ENCODE data around the gene CCDC74A. TPM values are rescaled to one million over a fixed set of nuclear protein-coding genes. Genes with fewer than 3 reads are reported as not detected.

CCDC74A gene
- total and polyA plus RNA-seq, 9 of the 15 experiments (the other 6 are each of a cell fraction or from before 2014, with no cell fraction given), result 1.1 to 38.1 (median 9.6) TPM

- POLR2A ChIA-PET, result interaction anchor here (0.7 kb wide), 1 partner anchor 27 kb away, joined by 3 read pairs; no protein-coding TSS in a partner anchor
- H4K20me1 ChIP-seq (replicated peaks; ENCODE audit: control insufficient read depth, insufficient read depth, low read length), result no peaks in the 10 kb centered on the region
- no TSS peak for BruUV-seq (replicated peaks)
- intact Hi-C loops (cut with micrococcal nuclease) (no loop called here), in situ Hi-C loops (cut with MboI) (loop anchor here (5.0 to 25.0 kb wide), 2 partner anchors 1185 to 1375 kb away; partner anchors contain the start of genes CCDC74B and IMP4)
- peaks cover 31% of the 10 kb centered on the region; the same call in 1 of the 3 replicates for H3K36me3 ChIP-seq (ENCODE audit: control insufficient read depth, insufficient read depth, low read length)
- no peak overlapping the region for H3K4me3 ChIP-seq
- H3K79me2 ChIP-seq (ENCODE audit: control insufficient read depth, insufficient read depth, low read length), result no peaks in the 10 kb centered on the region
- H3K9me3 ChIP-seq (replicated peaks; ENCODE audit: control insufficient read depth, insufficient read depth, low read depth, low read length), result no peaks in the 10 kb centered on the region
- WGBS (ENCODE audit: insufficient coverage, low coverage, missing lambda C conversion rate), result 66% methylated on average over 18 of the region's 20 CpGs
- FAIRE-seq (peak; percentile 23), ATAC-seq (peak; percentile 38), DNase-seq (ENCODE audit: extremely low read depth in 1 of 4, low spot score in 3 of 4) (peak in 2 of 4 experiments; percentile 5 to 12)
- H3K4me2 ChIP-seq (ENCODE audit: insufficient read depth, low read length), result no peak overlapping the region
- H3K27me3 ChIP-seq (ENCODE audit: control insufficient read depth in 2 of 2, insufficient read depth in 2 of 2, low read length in 2 of 2), result no peaks in the 10 kb centered on the region
- CTCF ChIA-PET (ENCODE audit: low intra/inter-chr PET ratio), result no interaction called here
- peaks cover 0 to 6% of the 10 kb centered on the region in 2 experiments; a peak in 2 of 5 replicates for H3K4me1 ChIP-seq (replicated peaks in 1 of 2; ENCODE audit: control insufficient read depth in 2 of 2, insufficient read depth in 2 of 2, low read length in 2 of 2)
- H3K9ac ChIP-seq (ENCODE audit: insufficient read depth in 1 of 2, low read depth in 2 of 2, low read length in 2 of 2), result peak overlapping the region in 1 of 2 experiments; percentile 71; a peak in 1 of 4 replicates
- no peak overlapping the region for H3K27ac ChIP-seq (ENCODE audit: extremely low read depth, low read depth, low read length)
- no peak overlapping the region for H2AFZ ChIP-seq (ENCODE audit: low read depth, low read length)
- no peaks in the 10 kb centered on the region for H3K9me1 ChIP-seq (ENCODE audit: control insufficient read depth, insufficient read depth, low read length)
- 0 out of 2 replicates have a peak, but pooled peaks have one; percentile 21 for TF ChIP-seq POLR2AphosphoS5 (IDR thresholded peaks at IDR 0.05; ENCODE audit: control insufficient read depth, insufficient read depth, low read depth, low read length)
- no peak for TF ChIP-seq SRSF1 (IDR thresholded peaks at IDR 0.05; ENCODE audit: low read depth, low read length)
- no peak for TF ChIP-seq MCM3 (IDR thresholded peaks at IDR 0.05)
- TF ChIP-seq CREB3L1 (IDR thresholded peaks at IDR 0.05; ENCODE audit: borderline replicate concordance, low read depth), result no peak
- TF ChIP-seq SUPT5H (IDR thresholded peaks at IDR 0.05), result peak; percentile 52
- TF ChIP-seq ZFP36 (IDR thresholded peaks at IDR 0.05; ENCODE audit: low read depth, low read length, partially characterized antibody), result no peak
- TF ChIP-seq CREB1 (IDR thresholded peaks at IDR 0.05), result no peak
- TF ChIP-seq CREB1 (CRISPR knock-in tag; IDR thresholded peaks at IDR 0.05), result no peak
- TF ChIP-seq POLR2G (IDR thresholded peaks at IDR 0.05; ENCODE audit: low read depth, low read length), result peak; percentile 50; the same call in 1 of the 2 replicates
- TF ChIP-seq USF1 (CRISPR knock-in tag; IDR thresholded peaks at IDR 0.05), result peak; percentile 33; the same call in 1 of the 2 replicates
- peak; percentile 55; the same call in 1 of the 2 replicates for TF ChIP-seq POLR2A (conservative IDR thresholded peaks at IDR 0.05)
- TF ChIP-seq HNRNPLL (IDR thresholded peaks at IDR 0.05; ENCODE audit: low read depth, low read length, poor library complexity, severe bottlenecking), result no peak
- TF ChIP-seq POLR2AphosphoS2 (IDR thresholded peaks at IDR 0.05; ENCODE audit: low read length), result peak; percentile 66; the same call in 1 of the 2 replicates
- TF ChIP-seq CTCFL (IDR thresholded peaks at IDR 0.05; ENCODE audit: borderline replicate concordance, insufficient read depth, low read depth, low read length, poor library complexity, severe bottlenecking), result no peak
Observed at GRCh38 chr2:131521961-131522781, 5.5 kb upstream of the CCDC74A start.

All from K562 (cell line).